ENCODE data around the gene PTGER1.

- TF ChIP-seq POLR2AphosphoS5 (IDR thresholded peaks at IDR 0.05; ENCODE audit: low read depth) (no peak), REST (IDR thresholded peaks at IDR 0.05; ENCODE audit: insufficient replicate concordance, low read depth) (no peak), CTCF (IDR thresholded peaks at IDR 0.05; ENCODE audit: insufficient read depth, low read length) (no peak)
Measured at GRCh38 chr19:14459703-14460102, 15.5 kb downstream of the PTGER1 start.
